DOHH2 (cell line): Measurements from ENCODE around the gene LTC4S.

ENCODE experiments used
- H3F3A ChIP-seq: fragments of 200-600 bp; sonication (generic), shearing (Covaris generic); 2 replicates; pipeline ENCODE4 v1.6.0; 2016; ENCODE audit warnings: antibody characterized with exemption, mild to moderate bottlenecking; ENCODE audit not compliant: control insufficient read depth, insufficient read depth
- H3K27ac ChIP-seq: fragments of 200-600 bp; sonication (generic); 2 replicates; pipeline ENCODE4 v1.5.1; 2014; ENCODE audit warnings: low read depth, mild to moderate bottlenecking, low read length, moderate library complexity
- H3K27me3 ChIP-seq: fragments of 200-600 bp; sonication (generic); 2 replicates; pipeline ENCODE4 v1.6.1; 2014; ENCODE audit warnings: mild to moderate bottlenecking, low read length, mixed read lengths; ENCODE audit not compliant: control insufficient read depth
- H3K36me3 ChIP-seq: fragments of 200-600 bp; sonication (generic); 2 replicates; pipeline ENCODE4 v1.6.1; 2014; ENCODE audit warnings: mild to moderate bottlenecking, low read length, moderate library complexity, mixed read lengths; ENCODE audit not compliant: control insufficient read depth
- H3K4me1 ChIP-seq: fragments of 200-600 bp; sonication (generic); 2 replicates; pipeline ENCODE4 v1.6.1; 2014; ENCODE audit warnings: mild to moderate bottlenecking, low read length, mixed read lengths; ENCODE audit not compliant: control insufficient read depth
- H3K4me2 ChIP-seq: fragments of 200-600 bp; sonication (generic); 2 replicates; pipeline ENCODE4 v1.6.0; 2014; ENCODE audit warnings: mild to moderate bottlenecking, low read length, moderate library complexity
- H3K4me3 ChIP-seq: fragments of 200-600 bp; sonication (generic); 2 replicates; pipeline ENCODE4 v1.5.1; 2014; ENCODE audit warnings: mild to moderate bottlenecking, low read length, mixed read lengths
- H3K79me2 ChIP-seq: fragments of 200-600 bp; sonication (generic); 2 replicates; pipeline ENCODE4 v1.6.1; 2014; ENCODE audit warnings: mild to moderate bottlenecking, low read length, mixed read lengths; ENCODE audit not compliant: control insufficient read depth
- H3K9me2 ChIP-seq: fragments of 200-600 bp; sonication (generic); replicated peaks from 2 replicates; pipeline ENCODE4 v1.6.1; 2014; ENCODE audit warnings: mild to moderate bottlenecking, low read length, mixed read lengths; ENCODE audit not compliant: control insufficient read depth
- H3K9me3 ChIP-seq: fragments of 200-600 bp; sonication (generic); 2 replicates; pipeline ENCODE4 v1.6.1; 2014; ENCODE audit warnings: antibody characterized with exemption, low read length, mixed read lengths; ENCODE audit not compliant: control insufficient read depth, insufficient read depth
- H4K20me1 ChIP-seq: fragments of 200-600 bp; sonication (generic); 2 replicates; pipeline ENCODE4 v1.6.0; 2014; ENCODE audit warnings: low read depth, mild to moderate bottlenecking, antibody characterized with exemption, low read length, moderate library complexity; ENCODE audit not compliant: control insufficient read depth, insufficient read depth
- EZH2phosphoT487 ChIP-seq: fragments of 200-600 bp; sonication (generic); IDR thresholded peaks from 2 replicates; pipeline ENCODE4 v1.6.1; 2017; ENCODE audit warnings: borderline replicate concordance, mild to moderate bottlenecking, antibody characterized with exemption, low read length, moderate library complexity, mixed read lengths
- TF ChIP-seq, protein P1 (sequence below): fragments of 200-600 bp; sonication (generic); IDR thresholded peaks from one replicate; pipeline ENCODE4 v1.5.1; 2014; ENCODE audit warnings: antibody characterized with exemption, mild to moderate bottlenecking, low read depth, low read length; ENCODE audit not compliant: poor library complexity, severe bottlenecking

The LTC4S gene

DNA sequence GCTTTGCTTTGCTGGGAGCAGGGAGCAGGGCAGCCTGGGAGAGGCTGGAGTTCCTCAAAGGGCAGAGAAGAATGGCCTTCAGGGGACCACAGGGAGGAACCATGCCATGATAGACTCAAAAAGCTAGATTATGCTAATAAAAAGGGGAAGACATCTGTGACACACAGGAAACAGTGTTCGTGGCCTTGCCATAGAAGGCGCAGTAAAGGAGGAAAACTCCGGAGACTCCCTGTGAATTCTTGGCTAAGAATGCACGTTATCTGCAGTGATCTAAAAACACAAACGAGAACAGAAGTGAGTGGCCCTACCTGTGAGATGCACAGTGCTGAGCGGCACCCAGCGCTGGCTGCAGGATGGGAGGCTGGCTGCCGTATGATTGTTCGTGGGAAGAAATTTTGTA lies 15.9 kb upstream of the LTC4S start:
- no peaks in the 10 kb centered on the region for H3K4me1 ChIP-seq
- H3K79me2 ChIP-seq = no peaks in the 10 kb centered on the region
- H3K27ac ChIP-seq = no peak overlapping the region
- H3K4me3 ChIP-seq = no peak overlapping the region
- no peaks in the 10 kb centered on the region for H3K9me3 ChIP-seq
- H3K36me3 ChIP-seq = peaks cover 46% of the 10 kb centered on the region
- no peaks in the 10 kb centered on the region; the same call in 1 of the 2 replicates for H4K20me1 ChIP-seq
- no peaks in the 10 kb centered on the region for H3K9me2 ChIP-seq
- H3K4me2 ChIP-seq = no peak overlapping the region
- H3K27me3 ChIP-seq = no peaks in the 10 kb centered on the region
- TF ChIP-seq EZH2phosphoT487 = no peak
- TF ChIP-seq, protein P1, sequence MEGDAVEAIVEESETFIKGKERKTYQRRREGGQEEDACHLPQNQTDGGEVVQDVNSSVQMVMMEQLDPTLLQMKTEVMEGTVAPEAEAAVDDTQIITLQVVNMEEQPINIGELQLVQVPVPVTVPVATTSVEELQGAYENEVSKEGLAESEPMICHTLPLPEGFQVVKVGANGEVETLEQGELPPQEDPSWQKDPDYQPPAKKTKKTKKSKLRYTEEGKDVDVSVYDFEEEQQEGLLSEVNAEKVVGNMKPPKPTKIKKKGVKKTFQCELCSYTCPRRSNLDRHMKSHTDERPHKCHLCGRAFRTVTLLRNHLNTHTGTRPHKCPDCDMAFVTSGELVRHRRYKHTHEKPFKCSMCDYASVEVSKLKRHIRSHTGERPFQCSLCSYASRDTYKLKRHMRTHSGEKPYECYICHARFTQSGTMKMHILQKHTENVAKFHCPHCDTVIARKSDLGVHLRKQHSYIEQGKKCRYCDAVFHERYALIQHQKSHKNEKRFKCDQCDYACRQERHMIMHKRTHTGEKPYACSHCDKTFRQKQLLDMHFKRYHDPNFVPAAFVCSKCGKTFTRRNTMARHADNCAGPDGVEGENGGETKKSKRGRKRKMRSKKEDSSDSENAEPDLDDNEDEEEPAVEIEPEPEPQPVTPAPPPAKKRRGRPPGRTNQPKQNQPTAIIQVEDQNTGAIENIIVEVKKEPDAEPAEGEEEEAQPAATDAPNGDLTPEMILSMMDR = no peak
- peaks cover 4% of the 10 kb centered on the region; the same call in 1 of the 2 replicates for H3F3A ChIP-seq

DNA sequence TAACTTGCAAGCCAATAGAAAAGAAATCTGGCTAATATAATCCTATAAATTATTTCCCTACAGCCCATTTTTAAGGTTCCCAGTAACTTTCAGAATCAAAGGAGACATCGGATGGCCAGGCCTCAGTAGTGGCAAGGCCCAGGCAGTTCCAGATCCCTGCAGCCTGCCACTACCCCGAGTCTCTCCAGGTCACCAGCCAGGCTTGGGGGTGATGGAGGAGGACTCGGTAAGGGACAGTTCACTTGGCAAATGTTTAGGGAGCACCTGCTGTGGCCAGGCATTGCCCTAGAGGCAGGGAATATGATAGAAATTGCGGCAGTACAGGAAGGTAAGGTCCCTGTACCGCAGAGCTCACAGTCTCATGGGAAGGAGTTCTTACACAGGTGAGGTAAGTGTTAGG lies 15.2 kb upstream of the LTC4S start:
- no peaks in the 10 kb centered on the region for H3K9me3 ChIP-seq
- H3K27me3 ChIP-seq = no peaks in the 10 kb centered on the region
- peaks cover 4% of the 10 kb centered on the region; the same call in 1 of the 2 replicates for H3F3A ChIP-seq
- TF ChIP-seq EZH2phosphoT487 = no peak
- TF ChIP-seq, protein P1 = no peak
- H3K79me2 ChIP-seq = no peaks in the 10 kb centered on the region
- H3K4me2 ChIP-seq = no peak overlapping the region
- no peak overlapping the region for H3K4me3 ChIP-seq
- no peak overlapping the region for H3K27ac ChIP-seq
- H3K4me1 ChIP-seq = no peaks in the 10 kb centered on the region
- no peaks in the 10 kb centered on the region; the same call in 1 of the 2 replicates for H4K20me1 ChIP-seq
- no peaks in the 10 kb centered on the region for H3K9me2 ChIP-seq
- H3K36me3 ChIP-seq = peaks cover 40% of the 10 kb centered on the region

DNA sequence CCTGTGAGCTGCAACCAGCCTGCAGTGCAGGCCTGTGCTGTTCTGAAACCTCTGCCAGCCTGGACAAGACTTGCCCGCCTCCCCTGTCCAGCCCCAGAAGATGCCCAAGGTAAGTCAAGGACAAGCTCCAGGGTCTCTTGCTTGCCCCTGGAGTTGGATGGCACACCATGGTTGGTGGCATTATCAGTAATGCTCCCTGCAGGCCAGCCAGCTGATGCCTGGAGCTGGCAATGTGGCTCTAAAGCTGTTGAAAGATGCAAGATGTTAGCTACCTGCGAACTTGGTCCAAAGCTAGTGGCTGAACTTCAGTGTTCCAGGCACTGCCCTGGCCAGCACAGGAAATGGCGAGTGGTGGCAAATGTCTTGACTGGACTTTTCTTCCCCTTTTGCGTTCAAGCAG lies 14.0 kb upstream of the LTC4S start:
- Histone ChIP-seq H3K4me2 (no peak overlapping the region), H3K9me3 (no peaks in the 10 kb centered on the region), H3K9me2 (no peaks in the 10 kb centered on the region), H3K27ac (no peak overlapping the region), H3K36me3 (peaks cover 27% of the 10 kb centered on the region), H3K27me3 (no peaks in the 10 kb centered on the region), H3K4me1 (no peaks in the 10 kb centered on the region), H3K79me2 (no peaks in the 10 kb centered on the region), H3F3A (peaks cover 4% of the 10 kb centered on the region; the same call in 1 of the 2 replicates), H4K20me1 (no peaks in the 10 kb centered on the region; the same call in 1 of the 2 replicates), H3K4me3 (no peak overlapping the region)
- TF ChIP-seq EZH2phosphoT487 = no peak
- TF ChIP-seq, protein P1 = no peak
